ENCODE data around the gene SRBD1.

Gene SRBD1

DNA sequence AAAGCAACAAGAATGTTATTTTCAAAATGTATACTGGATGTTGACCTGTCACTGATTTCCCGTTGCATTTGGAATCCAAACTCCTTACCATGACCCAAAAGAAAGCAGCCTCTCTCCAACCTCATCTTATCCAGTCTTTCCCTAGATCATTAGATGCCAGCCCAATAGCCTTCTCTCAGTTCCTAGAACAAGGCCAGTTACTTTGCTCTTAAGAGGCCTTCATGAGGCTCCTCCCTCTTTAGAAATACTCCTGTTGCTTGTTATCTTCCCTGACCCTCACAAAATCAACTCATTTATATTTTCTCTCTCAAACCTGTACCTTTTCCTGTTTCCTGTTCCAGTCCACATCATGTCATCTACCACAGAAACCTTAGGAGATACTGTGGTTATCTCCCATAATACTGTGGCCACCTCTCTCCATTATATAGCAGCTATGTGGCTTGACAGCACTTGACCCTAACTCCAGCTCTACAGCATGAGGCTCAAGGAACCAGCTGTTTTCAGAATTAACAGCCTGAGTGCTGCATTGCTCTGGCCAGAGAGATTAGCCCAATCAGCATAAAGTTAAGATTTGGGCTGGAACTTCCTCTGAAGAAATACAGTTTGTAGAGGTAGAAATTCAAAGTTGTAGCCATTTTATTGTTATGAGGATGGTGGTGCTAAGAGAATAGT, 22.8 kb downstream of the SRBD1 start:
- no peak for DNase-seq

- DNase-seq: no peak
Observed at GRCh38 chr2:45586600-45586999, 24.5 kb downstream of the SRBD1 start.

- peak in 1 of 2 experiments; percentile 22 for DNase-seq
Observed at GRCh38 chr2:45585267-45585861, 25.7 kb downstream of the SRBD1 start.

DNA sequence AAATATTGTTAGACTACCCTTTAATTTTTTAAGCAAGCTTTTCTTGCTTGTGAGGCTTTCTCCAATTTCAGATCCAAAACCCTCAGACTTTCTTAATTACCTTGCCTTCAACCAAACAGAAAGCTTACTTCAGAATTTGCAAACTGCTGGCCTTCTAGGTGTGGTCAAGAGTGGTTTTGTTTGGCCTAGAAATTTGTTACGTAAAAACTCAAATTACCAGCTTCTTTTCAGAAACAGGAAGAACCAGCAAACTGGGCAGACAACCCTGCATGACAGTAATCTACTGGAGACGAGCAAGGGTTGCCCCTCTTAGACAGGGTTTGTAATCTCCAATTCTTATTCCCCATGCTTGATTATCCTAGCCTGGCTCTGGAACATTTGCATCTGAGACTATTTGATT, 27.1 kb downstream of the SRBD1 start:
- no peak for DNase-seq

DNA sequence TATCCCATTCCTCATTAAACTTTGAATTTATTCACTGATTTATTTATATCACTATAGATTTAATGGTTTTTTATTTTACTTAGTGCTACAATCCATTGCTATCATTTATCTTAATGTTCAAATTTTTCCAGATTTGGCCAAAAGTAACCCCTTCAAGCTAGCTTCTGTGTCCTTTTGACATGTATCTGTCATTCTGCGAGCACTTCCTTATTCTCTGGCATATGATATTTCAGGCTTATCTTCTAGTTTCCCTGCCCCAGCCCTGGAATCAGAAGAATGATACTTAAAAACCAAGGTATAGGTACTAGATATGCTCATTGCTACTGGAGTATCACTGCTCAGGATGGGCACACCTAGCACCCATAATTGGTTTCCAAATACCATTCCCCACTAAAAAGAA, 28.5 kb downstream of the SRBD1 start:
- DNase-seq: no peak

DNA sequence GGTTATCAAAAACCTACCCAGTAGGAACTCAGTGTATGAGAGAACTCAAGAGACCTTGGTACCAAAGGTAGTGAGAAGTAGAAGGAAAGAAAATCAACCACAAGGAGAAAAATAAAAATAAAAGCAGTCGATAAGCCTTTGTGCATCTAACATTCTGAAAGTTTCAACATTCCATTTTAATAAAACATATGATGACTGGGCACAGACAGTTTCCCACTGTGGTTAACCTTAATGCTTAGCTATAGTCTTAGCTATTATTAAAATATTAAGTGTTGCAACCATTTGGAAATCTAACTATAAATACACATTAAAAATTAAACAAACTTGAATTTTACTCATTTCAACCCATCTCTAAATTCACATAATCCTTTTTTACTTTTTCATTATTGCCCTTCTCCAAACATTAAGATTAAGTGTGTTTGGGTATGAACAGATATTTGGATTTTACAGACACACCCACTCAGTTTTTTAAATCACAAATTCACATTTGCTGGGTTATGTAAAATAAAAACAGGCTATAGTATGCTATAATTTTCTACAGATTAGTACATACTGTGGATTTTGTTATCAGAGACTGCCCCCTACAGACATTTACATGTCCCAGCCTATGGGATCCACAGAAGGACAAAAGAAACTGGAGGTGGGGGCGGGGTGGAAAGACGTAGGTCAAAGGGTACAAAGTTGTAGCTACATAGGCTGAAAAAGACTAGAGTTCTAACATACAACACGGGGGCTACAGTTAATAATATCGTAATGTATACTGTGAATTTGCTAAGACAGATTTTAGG, 32.8 kb downstream of the SRBD1 start:
- peak; percentile 1 to 36 for DNase-seq

GRCh38 chr2:45577441-45577840, 33.6 kb downstream of the SRBD1 start:
- DNase-seq: no peak

DNA sequence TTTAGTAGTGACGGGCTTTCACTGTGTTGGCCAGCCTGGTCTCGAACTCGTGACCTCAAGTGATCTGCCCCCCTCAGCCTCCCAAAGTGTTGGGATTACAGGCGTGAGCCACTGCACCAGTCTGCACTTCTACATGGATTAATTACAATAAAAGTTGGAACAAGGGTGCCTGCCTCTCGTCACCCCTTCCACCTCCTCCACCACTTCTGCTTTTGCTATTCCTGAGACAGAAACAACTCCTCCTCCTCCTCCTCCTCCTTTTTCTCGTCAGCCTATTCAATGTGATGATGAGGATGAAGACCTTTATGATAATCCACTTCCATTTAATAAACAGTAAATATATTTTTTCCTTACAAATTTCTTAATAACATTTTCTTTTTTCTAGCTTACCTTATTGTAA, 35.2 kb downstream of the SRBD1 start:
- no peak for DNase-seq

- DNase-seq: no peak
Observed at GRCh38 chr2:45572979-45573378, 38.1 kb downstream of the SRBD1 start.

DNA sequence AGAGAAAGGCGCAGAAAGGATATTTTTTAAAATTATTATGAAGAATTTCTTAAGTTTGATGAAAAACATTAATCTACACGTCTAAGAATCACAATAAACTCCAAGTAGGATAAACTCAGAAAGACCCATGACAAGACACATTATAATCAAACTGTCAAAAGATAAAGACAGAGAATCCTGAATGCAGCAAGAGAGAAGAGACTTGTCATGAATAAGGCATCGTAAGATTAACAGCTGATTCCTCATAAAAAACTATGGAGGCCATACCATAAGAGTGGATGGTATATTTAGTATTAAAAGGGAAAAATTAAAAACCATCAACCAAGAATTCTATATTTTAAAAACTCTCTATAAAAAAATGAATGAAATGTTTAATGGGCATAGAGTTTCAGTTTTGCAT, 39.1 kb downstream of the SRBD1 start:
- no peak for DNase-seq

DNA sequence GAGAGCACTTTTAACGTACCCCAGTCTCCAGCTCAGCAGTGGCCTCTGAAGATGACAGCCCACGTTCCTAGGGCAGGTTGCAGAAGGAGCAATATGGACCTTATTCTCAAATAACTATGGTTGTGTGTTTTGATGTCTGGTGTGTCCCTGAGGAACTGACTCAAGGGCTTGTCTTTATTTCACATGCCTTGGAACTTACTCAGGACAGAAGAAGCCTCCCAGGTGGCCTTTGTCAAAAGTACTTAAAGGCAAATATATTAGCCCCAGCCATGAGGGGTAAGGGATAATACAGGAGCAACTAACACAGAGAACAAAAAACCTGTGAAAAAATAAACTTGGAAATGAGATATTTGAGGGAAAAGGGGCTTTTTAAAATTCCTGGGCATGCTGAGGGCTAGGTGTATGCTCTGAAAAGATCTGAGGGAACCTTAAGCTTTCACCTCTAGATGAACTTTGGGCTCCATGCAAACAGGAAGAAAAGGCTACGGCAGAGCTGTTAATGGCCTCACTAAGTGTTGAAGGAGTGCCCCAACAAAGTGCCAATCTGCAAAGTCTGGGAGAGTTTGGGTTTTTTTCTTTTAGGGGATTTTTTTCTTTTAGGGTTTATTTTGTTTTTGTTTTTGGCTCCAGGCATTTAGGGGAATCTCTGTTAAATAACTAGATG, 40.3 kb downstream of the SRBD1 start:
- DNase-seq: no peak

DNA sequence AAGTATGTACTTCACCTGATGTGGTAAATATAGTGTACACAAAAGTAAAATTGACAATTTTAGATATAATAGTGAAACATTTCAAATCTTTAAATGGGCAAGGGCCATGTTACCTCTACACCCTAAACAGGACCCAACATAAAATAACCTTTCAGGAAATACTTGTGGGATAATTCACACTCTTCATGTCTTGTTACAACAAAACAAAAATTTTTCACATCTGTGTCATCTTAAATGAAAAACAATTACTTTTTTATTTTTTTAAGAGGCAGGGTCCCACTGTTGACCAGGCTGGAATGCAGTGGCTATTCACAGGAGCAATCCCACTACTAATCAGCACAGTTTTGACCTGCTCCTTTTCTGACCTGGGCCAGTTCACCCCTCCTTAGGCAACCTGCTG, 42.1 kb downstream of the SRBD1 start:
- no peak for DNase-seq

- no peak for DNase-seq
Observed at GRCh38 chr2:45567974-45568789, 42.9 kb downstream of the SRBD1 start.

DNA sequence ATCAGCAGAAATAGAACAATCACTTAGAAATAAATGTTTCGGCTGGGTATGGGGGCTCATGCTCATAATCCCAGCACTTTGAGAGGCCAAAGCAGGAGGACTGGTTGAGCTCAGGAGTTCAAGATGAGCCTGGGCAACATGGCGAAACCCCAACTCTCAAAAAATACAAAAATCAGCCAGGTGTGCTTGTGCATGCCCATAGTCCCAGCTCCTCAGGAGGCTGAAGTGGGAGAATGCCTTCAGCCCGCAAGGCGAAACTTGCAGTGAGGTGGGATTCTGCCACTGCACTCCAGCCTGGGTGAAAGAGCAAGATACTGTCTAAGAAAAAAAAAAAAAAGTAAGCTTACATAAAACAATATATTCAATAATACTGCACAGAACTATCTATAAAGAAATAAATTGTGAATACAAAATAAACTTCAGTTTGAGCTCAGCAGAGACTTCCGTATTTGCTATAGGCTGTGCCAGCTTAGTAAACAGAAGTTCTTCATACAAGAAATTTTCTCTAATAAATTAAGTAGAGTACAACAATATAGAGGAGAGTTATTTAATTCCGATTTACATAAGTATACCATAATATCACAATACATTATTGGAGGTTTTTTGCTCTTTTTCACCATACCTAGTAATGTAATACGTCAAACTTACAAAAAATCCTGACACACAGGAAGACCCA, 43.6 kb downstream of the SRBD1 start:
- DNase-seq: no peak

- DNase-seq: no peak
Observed at GRCh38 chr2:45559436-45559835, 51.6 kb downstream of the SRBD1 start.

DNA sequence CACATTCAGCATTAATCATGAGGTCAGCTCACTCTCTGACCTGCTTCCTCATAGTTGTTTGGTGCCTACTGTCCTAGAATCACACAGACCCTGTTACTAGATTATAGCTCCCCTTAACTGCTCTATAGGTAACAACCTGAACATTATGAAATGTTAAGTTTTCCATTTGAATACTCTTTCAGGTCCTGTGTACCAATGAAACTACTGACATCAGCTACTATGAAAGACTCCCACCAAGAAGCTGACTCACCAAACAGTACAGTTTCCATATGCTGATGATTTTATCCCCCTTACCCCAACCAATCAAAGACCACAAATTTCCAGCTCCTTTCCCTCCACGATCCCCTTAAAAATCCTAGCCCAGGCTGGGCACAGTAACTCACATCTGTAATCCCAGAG, 56.3 kb downstream of the SRBD1 start:
- DNase-seq: no peak

- DNase-seq: no peak
Observed at GRCh38 chr2:45554073-45554741, 56.9 kb downstream of the SRBD1 start.

- no peak for DNase-seq
Observed at GRCh38 chr2:45551862-45552261, 59.2 kb downstream of the SRBD1 start.

DNA sequence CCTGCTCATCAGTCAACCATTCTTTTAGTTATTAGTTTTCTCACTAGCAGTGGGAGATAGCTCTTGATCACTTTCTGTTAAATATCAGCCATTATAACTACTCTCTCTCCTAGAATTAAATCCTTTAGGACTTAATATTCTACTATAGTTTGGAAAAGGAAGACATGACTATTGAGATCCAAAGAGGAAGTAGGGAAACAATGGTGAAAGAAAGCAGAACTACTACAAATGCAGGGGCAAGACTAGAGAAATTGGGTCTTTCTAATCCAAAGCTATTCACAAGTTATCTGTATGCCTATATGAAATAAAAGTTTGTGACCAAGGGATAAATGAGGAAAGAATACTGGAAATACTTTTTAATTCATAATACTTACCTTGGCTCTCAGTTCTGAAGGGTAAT, 65.1 kb downstream of the SRBD1 start:
- DNase-seq: no peak

- DNase-seq: no peak
Observed at GRCh38 chr2:45543257-45543656, 67.8 kb downstream of the SRBD1 start.

DNA sequence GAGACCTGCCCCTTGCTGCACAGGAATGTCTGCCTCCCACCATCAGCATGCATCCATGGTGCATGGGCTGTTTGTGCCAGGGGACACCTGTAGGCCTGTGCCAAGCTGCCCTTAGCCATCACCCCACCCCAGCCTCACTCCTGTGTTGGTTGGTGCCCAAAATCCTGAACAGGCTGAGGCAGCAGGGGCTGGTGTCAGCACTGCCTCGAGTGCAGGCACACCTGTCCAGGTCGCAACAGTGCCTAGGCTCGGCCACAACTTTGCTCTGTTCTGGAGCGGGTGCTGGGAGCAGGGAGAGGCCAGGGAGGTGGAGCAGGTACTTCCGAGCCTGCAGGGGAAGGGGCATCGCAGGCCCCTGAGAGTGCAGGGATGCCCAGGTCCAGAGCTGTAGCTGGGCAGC, 69.1 kb downstream of the SRBD1 start:
- DNase-seq: no peak

DNA sequence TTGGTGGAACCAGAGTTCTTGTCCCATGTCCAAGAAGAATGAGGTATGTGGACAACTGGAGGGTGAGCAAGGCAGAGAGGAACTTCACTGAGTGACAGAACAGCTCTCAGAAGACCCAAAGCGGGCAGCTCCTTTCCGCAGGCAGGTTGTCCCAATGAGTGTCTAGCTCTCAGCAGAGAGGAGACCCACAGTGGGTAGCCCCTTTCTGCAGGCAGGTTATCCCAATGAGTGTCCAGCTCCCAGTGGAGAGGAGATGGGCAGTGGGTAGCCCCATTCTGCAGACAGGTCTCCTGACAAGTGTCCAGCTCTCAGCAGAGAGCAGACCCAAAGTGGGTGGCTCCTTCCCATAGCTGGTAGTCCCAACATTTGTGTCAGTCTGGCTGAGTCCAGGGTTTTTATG, 69.6 kb downstream of the SRBD1 start:
- no peak for DNase-seq

Measured in SHP77 (cell line).